ENCODE measurements around the gene INTS7.
"Not testable (repeated sequence)": the region's sequence is repeated elsewhere in the genome, so short reads cannot be mapped to it uniquely, and the experiment has no call there.

DNA sequence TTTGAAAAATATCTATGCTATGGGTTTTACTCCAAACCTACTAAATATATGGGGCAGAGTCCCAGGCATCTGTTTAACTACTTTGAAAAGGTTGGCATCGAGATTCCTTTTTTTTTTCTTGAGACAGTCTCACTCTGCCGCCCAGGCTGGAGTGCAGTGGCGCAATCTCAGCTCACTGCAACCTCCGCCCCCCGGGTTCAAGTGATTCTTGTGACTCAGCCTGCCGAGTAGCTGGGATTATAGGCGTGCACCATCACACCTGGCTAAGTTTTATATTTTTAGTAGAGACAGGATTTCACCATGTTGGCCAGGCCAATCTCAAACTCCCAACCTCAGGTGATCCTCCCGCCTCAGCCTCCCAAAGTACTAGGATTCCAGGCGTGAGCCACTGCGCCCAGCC is 7.6 kb downstream of the INTS7 start:
- TF ChIP-seq, protein P1, sequence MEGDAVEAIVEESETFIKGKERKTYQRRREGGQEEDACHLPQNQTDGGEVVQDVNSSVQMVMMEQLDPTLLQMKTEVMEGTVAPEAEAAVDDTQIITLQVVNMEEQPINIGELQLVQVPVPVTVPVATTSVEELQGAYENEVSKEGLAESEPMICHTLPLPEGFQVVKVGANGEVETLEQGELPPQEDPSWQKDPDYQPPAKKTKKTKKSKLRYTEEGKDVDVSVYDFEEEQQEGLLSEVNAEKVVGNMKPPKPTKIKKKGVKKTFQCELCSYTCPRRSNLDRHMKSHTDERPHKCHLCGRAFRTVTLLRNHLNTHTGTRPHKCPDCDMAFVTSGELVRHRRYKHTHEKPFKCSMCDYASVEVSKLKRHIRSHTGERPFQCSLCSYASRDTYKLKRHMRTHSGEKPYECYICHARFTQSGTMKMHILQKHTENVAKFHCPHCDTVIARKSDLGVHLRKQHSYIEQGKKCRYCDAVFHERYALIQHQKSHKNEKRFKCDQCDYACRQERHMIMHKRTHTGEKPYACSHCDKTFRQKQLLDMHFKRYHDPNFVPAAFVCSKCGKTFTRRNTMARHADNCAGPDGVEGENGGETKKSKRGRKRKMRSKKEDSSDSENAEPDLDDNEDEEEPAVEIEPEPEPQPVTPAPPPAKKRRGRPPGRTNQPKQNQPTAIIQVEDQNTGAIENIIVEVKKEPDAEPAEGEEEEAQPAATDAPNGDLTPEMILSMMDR (IDR thresholded peaks at IDR 0.05) = not testable (repeated sequence)
- TF ChIP-seq POLR2A, POLR2AphosphoS5 (IDR thresholded peaks at IDR 0.05): not testable (repeated sequence)

Data from breast epithelium (tissue), 3 donors.